Fibroblast of villous mesenchyme (primary cell): ENCODE results near the gene AVPR2. TPM values are rescaled to one million over a fixed set of nuclear protein-coding genes. Genes with fewer than 3 reads are reported as not detected.

Experiments used
- DNase-seq: peaks from one replicate; pipeline ENCODE4 v3.0.0-alpha.2; 2010; ENCODE audit warnings: low read depth
- H3K4me3 ChIP-seq: 2 replicates; pipeline ENCODE4 v1.5.1; 2011; ENCODE audit warnings: low read depth, mild to moderate bottlenecking, low read length
- CTCF ChIP-seq: IDR thresholded peaks from 2 replicates; pipeline ENCODE4 v1.5.1; 2012; ENCODE audit warnings: low read depth, mild to moderate bottlenecking, low read length; ENCODE audit not compliant: insufficient read depth
- total RNA-seq: library from RNA; depleted of rRNA; stranded (reverse); fragments of >200 nt; gene quantifications from 2 replicates; pipeline ENCODE4 v1.2.3, GENCODE V29; 2012

AVPR2 gene
- under 0.01 TPM in 1 of 2 replicates, not detected in the other for total RNA-seq

GRCh38 chrX:153903991-153904957, at the start of gene AVPR2:
TSS of gene AVPR2 (plus strand) at chrX:153904673. CDS start at chrX:153905146, 473 bp downstream.
- TF ChIP-seq CTCF, result no peak
- no peak within 1 kb of the TSS for H3K4me3 ChIP-seq
- no peak for DNase-seq

- no peak for TF ChIP-seq CTCF
- no peak overlapping the region for H3K4me3 ChIP-seq
- no peak for DNase-seq
Measured at GRCh38 chrX:153854702-153855101, 49.8 kb upstream of the AVPR2 start.

- TF ChIP-seq CTCF, result no peak
- DNase-seq, result no peak
Measured at GRCh38 chrX:153857348-153857903, 47.0 kb upstream of the AVPR2 start.

GRCh38 chrX:153861151-153861550, 43.3 kb upstream of the AVPR2 start:
- H3K4me3 ChIP-seq, result no peak overlapping the region
- no peak for DNase-seq
- no peak for TF ChIP-seq CTCF

More at GRCh38 chrX:153857348-153857903, 47.0 kb upstream of the AVPR2 start:
- no peak overlapping the region for H3K4me3 ChIP-seq

GRCh38 chrX:153861733-153862310, 42.7 kb upstream of the AVPR2 start:
- no peak for TF ChIP-seq CTCF
- no peak overlapping the region for H3K4me3 ChIP-seq
- no peak for DNase-seq

- TF ChIP-seq CTCF, result no peak
- H3K4me3 ChIP-seq, result no peak overlapping the region
- DNase-seq, result no peak
Measured at GRCh38 chrX:153862369-153863250, 41.9 kb upstream of the AVPR2 start.
